MM.1S (cell line): ENCODE results near the gene CNTNAP2.

Experiments used
- CTCF ChIP-seq: fragments of 300-600 bp; sonication (generic); IDR thresholded peaks from 2 replicates; pipeline ENCODE4 v1.5.1; 2016; ENCODE audit warnings: antibody characterized with exemption, low read length, mixed read lengths
- EZH2 ChIP-seq: fragments of 300-600 bp; sonication (generic); optimal IDR thresholded peaks from 2 replicates; pipeline ENCODE3; 2017; ENCODE audit warnings: low read depth, mild to moderate bottlenecking, antibody characterized with exemption, low read length, mixed read lengths
- EZH2phosphoT487 ChIP-seq: fragments of 300-600 bp; sonication (generic); IDR thresholded peaks from 2 replicates; pipeline ENCODE4 v1.6.1; 2018; ENCODE audit warnings: antibody characterized with exemption, low read length

- no peak for TF ChIP-seq CTCF
- TF ChIP-seq EZH2: no peak
- no peak for TF ChIP-seq EZH2phosphoT487
Measured at GRCh38 chr7:146948703-146949102, 832.1 kb downstream of the CNTNAP2 start.
